A673 (cell line): ENCODE data around the gene MARS1.

Source experiments
- CTCF ChIP-seq: fragments of 300-800, 200-600 bp; sonication (generic); conservative IDR thresholded peaks from 2 replicates; pipeline ENCODE4 v1.5.1; 2017; ENCODE audit warnings: low read depth, mild to moderate bottlenecking, antibody characterized with exemption, low read length, moderate library complexity, mixed read lengths
- EZH2 ChIP-seq: fragments of 200-600 bp; sonication (generic); IDR thresholded peaks from 2 replicates; pipeline ENCODE4 v1.6.1; 2017; ENCODE audit warnings: borderline replicate concordance, low read depth, mild to moderate bottlenecking, mixed read lengths, antibody characterized with exemption, low read length; ENCODE audit not compliant: poor library complexity, severe bottlenecking

DNA sequence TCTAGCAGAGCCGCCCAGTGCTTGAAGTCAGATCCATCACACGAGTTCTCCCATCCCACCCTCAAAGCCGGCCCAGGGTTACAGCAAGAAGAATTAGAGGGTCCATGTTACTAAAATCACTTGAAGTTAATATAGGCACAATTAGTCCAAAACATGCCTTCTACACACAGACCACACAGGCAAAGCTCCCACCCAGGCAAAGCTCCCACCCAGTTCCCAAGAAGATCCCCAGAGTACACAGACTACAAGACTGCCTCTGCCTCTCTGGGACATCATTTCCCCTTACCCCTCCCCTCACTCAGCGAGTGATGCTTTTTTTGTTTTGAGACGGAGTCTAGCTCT lies 25.0 kb upstream of the MARS1 start:
- TF ChIP-seq CTCF (no peak), EZH2 (no peak)
